Activated CD8-positive, alpha-beta memory T cell treated with anti-CD3 and anti-CD28 coated beads for 1 hour (primary cell): Measurements from ENCODE around the gene NRG2.

ENCODE experiments used
- DNase-seq, 2 donors: peaks; one replicate each; pipeline ENCODE4 v3.0.0-alpha.2; 2020; ENCODE audit warnings: low read depth in 1 of 2; ENCODE audit errors: extremely low read depth in 1 of 2

Gene NRG2

DNA sequence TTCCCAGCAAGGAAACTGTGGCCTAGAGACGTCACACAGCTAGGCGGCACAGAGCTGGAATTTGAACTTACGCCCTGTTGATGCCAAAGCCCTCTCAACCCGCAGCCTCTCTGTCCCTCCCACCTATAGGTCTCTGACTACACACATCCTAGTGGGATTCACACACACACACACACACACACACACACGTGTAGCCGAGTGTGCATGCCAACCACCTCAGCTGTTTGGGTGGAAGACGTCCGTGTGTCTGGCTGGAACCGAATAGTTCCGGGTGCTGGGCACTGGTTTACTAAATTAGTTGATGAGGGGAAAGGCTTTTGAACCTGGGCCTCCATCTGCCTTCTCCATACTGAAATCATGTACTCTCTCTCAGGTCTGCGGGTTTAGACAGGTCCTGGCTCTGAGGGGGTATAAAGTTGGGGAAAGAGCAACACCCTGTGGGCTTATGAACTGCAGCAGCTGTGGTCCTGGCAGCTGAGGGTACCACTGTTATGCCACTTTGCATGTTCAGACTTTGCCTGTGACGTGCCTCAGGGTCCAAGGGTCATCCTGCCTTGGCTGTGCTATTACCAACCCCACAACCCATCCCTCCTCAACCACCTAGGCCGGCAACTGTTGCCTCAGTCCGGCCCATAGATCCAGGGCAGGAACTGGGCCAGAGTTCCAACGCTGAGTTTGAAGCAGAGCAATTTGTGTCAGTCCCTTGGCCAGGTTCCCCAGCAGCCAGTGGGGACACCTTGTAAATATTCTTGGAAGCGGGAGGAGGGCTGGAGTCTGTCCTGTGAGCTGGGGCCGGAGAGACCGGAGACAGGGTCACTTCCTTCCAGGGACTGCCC is 197.0 kb downstream of the NRG2 start:
- no peak for DNase-seq

DNA sequence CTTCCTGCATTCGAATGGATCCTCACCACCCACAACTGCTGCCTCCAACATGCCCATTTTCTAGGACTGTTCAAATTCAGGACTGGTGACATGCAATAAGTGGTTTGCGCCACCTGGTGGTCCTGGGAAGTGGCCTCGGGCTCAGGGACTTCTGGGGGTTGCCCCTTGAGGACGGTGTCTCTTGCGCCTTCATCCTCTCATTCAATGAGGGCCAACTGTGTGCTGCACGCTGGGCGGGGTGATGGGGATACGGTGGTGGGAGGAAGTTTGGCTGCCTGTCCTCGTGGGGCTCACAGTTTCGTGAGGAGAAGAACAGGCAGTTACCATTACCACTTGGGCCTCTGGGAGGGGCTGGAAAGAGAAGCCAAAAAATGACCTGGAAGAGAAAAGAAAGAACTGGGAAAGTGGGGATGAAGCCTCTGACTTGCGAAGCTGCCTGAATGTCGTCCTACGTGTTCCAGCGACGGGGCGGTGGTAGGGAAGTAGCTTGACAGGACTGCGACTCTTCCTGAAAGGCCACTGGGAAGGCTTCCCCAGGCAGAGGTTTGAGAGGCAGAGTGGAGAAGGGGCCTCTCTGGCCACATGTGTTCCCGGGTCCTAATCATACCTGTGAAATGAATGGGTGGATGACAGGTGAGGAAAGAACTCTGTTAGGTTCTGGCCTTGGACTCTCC is 198.5 kb downstream of the NRG2 start:
- DNase-seq, result peak; percentile 36 to 54

DNA sequence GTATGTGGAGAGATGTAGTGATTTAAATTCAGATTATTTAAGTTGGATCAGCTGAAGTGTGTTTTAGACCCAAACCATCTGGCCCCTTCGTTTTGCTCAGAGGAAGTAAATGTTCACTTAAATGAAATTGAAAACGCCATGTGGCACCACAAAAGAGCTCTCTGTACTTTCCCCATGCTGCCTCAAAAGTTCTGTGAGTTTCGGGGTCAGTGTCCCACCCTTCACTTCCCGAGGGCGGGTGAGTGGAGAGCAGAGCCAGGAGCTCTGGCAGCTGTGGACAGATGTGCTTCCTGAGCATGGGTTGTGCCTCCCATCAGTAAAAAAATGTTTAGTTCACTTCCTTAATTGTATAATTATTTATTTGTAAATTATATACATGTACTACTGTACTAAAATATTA is 199.1 kb downstream of the NRG2 start:
- no peak for DNase-seq

DNA sequence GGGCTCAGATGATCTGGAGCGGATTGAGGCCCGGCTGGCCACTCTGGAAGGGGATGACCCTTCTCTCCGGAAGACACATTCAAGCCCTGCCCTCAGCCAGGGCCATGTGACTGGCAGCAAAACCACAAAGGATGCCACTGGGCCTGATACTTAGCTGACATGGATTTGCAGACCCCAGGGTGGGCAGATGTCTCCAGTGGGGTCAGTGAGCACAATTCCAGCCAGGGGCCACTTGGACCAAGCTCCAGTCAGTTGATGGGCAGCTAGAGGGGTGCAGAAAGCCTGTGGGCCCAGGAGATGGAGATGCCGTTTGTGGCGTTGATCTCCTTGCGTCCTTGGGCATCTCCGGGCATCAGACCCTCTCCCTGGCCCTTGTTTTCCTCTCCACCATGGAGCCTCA is 200.8 kb downstream of the NRG2 start:
- DNase-seq, result no peak

DNA sequence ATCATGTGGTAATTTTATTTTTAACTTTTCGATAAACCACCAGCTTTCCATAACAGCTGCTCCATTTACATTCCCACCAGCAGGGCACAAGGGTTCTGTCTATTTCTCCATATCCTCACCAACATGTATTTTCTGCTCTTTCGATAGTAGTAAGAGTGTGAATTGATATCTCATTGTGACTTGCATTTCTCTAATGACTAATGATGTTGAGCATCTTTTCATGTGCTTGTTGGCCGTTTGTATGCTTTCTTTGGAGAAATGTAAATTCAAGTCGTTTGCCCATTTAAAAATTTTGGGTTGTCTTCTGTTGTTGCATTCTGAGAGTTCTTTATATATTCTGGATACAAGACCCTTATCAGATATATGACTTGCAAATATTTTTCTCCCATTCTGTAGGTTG is 201.6 kb downstream of the NRG2 start:
- no peak for DNase-seq

DNA sequence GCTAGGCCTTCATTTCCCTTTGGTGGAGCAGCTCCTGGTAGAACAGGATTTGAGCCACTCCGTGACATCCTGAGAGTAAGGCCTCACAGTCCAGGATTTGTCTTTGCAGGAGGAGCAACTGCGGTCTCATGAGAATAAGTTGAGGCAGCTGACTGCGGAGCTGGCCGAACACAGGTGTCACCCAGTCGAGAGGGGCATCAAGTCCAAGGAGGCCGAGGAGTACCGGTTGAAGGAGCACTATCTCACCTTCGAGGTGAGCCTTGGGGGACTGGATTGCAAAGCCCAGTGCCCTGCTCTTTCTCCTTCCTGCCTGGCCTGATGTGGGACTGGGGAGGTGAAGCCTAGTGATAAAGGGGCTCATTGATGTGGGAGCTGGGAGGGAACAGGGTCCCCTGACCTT is 203.2 kb downstream of the NRG2 start:
- no peak for DNase-seq

DNA sequence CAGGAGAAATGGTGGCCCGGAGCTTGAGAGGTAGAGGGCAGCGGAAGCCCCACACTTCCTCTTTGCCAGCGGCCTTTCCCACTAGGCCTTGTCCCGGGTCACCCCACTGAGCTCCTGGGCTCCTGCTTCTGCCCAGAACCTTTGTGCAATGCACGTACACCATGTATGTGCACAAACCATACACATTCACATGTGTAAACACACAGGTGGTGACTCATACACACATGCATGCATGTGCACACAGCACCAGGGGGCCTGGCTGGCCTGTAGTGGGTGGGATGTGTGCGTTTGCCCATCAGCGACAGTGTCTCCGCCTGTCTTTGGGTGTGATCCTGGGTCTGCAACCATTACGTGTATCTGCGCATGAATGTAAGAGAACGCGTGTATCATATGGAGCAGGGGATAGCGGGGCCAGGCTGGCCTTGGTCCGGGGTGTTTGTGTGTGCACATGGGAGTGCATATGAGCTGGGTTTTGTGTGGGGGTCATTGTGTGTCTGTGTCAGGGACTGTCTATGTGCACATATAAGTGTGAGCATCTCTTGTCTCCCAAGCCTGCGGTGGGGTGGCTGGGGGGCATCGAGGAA is 203.8 kb downstream of the NRG2 start:
- DNase-seq, result no peak

DNA sequence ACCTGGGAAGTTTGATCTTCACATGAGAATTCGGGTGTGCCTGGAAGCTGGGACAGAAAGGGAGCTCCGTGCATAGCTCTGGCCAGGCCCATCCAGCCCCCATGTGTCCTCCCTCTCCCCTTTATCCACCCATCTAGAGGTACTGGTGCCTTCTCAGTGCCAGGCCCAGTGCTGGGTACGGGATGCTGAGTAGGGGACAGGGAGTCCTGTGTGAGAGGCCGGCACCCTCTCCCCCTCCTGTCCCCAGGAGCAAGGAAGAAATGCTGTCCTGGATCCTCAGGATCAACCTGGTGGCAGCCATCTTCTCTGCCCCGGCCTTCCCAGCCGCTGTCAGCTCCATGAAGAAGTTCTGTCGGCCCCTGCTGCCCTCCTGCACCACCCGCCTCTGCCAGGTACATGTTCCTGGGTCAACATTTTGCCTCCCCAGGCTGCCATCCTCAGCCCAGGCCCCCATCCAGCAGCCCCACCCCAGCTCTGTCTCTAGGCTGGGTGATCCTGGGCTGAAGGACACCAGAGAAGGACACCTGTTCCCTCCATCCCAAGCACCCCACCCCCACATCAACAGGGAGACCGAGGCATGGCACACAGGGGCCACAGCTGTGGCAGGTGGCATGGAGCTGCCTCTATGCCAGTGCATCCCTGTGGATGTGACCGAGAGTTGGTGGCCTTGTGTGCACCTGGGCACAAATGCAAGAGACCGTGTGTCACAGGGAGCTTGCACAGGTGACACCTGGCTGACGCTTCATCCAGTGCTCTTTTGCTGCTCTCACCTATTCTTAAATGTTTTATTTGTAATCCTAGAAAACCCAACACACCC is 204.5 kb downstream of the NRG2 start:
- no peak for DNase-seq

DNA sequence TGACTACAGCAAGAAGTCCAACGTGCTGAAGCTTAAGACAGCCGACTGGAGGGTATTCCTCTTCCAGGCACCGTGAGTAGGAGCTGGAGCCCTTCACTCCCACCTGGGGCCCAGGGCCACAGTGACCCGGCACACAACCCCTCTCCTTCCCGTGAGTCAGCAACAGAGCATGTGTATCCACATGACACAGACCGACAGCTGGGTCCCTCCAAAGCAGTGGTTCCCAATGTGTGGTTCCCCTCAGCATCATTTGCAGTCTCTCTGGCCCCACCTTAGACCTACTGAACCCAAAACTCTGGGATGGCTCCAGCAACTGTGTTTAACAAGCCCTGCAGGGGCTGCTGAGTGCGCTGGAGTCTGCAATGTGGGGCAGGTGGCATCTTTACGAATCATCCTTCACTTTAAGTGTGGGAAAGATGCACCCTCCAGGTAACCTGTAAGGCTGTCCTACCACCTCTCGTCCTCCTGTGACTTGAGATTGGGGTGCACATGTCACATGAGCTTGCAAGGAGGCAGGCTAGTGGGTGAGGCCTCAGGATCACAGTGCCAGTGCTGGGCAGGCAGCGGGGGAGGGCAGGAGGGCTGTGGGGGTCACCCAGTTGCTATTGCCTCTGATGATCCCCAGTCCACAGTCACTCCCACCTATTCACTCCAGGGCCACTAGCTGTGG is 205.3 kb downstream of the NRG2 start:
- no peak for DNase-seq

DNA sequence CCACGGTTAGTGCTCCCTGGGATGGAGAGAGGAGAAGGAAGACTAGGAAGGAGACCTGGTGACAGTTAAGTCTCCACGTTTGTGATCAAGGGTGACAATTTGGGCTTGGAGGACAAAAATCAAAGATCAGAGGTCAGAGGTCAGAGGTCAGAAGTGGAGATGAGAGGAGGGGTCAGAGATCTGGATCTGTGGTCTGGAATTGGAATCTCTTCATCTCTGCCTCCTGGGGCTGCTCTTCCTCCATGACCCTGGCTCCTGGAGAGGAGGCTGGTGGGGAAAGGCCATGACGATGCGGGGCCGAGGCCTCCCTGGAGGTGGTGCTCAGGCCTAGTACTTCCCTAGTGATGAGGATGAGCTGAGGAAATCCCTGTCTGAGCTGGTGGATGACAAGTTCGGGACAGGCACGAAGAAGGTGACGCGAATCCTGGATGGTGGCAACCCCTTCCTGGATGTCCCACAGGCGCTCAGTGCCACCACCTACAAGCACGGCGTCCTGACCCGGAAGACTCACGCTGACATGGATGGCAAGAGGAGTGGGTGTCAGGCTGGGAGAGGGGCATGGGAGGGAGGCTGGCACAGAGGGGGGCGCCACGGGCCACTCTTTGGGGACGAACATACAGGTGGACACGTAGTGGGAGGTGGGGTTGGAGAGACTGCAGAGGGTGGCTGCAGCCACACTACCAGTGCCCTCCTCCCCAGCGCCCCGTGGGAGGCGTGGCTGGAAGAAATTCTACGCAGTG is 206.5 kb downstream of the NRG2 start:
- no peak for DNase-seq

DNA sequence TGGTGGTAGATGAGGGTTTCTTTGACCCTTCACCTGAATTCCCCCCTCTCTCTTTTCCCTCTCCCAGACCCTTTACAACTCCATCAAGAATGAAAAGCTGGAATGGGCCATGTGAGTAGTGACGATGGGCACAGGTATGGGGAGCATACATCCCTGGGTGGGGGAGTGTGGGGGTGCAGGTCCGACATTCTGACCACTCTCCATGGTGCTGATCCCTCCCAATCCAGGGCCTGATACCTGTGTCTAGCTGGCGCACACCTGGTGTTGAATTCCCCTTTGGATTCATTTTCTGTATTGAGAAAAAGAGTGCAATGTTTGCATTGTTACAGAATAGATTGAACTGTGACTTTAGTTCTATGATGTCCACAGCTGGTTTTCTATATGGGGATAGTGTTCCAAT is 207.4 kb downstream of the NRG2 start:
- DNase-seq, result no peak

DNA sequence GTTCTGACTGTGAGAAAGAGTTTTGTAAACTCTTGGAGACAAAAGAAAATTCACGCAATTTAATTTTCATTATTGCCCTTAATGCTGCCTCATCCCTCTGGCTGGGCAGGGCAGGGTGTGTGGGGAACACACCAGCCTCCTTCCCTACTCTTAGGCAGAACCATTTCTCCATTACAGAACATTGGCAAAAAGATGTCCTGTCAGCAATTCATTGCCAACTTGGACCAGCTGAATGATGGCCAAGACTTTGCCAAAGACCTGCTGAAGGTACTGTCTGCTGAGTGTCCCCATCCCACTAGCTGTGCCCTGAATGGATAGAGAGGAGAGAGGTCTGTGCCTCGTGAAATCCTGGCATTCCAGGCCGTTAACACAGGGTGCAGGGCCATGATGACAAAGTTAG is 209.6 kb downstream of the NRG2 start:
- no peak for DNase-seq

DNA sequence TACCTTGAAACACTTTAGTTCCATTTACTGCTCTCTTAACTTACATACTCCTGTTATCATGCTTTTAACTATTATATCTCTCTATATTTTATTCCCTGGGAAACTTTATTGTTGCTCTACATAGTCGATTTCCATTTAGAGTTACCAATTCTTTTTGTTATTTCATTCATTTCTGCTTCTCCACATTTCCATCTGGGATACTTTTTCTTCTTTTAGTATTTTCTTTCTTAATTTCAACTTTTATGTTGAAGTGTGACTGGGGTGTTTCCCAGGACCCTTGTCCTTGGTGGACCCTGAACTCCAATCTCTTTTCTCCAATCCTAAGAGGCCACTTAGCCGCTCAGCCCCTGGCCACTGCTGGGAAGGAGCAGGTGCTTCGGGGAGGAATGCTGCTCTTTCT is 211.5 kb downstream of the NRG2 start:
- DNase-seq, result no peak

DNA sequence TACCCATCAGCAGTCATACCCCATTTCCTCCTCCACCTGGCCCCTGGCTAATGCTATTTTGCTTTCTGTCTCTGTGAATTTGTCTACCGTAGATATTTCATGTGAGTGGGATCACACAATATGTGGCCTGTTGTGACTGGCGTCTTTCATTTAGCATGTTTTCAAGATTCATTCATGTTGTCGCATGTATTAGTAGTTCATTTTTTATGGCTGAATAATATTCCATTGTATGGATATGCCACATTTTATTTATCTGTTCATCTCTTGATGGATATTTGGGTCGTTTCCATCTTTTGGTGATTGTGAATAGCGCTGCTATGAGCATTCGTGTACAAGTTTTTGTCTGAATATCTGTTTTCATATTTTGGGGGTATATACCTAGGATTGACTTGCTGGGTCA is 213.6 kb downstream of the NRG2 start:
- DNase-seq, result no peak

DNA sequence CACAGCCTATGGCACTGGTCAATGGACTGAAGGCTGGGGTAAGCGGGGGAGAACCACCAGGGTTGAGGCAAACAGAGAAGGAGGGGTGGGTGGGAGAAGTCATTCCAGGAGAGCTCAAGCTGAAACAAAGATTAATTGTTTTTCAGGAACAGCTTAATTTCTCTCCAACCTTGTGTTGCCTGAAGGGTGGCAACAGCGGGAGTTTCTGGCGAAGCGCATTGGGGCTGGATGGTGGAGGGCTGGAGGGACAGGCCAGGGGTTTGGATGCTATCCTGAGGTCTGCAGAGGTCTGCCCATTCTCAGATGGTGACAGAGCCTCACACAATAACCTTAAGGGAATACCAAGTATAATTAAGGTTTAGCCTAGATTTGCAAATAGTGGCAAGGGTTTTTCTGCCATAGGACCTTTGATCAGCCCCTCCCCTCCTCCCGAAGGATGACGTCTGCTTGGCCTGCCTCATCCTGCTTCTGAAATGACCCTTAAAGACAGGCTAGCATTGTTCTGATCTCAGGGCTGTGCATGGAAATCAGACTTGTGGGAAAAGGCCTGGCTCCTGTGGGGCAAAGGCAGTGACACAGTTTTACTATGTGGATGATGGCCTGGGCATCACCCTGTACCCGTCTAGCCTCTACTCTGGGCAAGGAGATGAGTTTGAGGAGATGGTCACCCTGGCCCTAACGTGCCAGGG is 214.7 kb downstream of the NRG2 start:
- no peak for DNase-seq

DNA sequence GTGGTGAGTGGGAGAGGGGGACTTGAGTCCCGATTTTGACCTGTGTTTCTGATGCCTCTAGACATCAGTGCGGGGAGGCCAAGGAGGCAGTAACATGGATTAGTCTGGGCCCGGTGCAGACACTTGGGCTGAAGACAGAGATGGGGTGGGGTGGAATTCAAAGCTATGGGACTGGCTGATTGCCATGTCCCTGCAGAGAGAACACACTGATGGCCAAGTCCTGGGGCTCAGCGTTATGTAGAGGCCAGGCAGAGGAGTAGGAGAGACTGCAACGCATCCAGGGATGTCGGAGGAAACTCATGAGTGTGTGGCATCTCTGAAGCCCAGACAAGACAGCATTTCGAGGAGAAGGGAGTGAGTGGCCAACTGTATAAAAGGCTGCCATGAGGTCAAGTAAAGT is 217.4 kb downstream of the NRG2 start:
- DNase-seq, result no peak

DNA sequence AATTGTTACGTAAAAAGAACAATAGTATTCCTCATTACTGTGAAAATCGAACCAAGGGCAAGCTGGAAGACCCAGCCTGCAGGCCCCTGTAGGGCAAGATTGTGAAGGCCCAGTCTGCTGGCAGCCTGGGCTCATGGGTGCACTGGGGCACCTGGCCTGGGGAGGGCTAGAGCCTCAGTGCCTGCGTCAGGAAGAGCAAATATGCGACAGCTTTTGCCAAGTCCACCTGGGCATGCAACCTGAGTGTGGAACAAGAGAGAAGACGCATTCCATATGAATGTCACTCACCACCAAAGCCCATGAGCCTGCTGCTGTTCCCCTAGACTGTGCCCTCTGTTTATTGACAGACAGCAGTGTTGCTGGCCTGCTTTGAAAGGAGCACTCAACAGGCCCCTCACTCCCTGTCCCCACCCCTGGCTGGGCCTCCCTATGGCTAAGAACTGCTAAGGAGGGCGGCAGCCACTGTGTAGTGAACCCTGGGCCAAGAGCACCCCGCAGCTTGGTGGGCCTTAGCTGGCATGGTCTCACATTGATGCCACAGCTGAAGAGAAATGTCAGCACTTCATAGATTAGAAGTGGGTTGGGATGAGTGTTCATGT is 219.2 kb downstream of the NRG2 start:
- no peak for DNase-seq

DNA sequence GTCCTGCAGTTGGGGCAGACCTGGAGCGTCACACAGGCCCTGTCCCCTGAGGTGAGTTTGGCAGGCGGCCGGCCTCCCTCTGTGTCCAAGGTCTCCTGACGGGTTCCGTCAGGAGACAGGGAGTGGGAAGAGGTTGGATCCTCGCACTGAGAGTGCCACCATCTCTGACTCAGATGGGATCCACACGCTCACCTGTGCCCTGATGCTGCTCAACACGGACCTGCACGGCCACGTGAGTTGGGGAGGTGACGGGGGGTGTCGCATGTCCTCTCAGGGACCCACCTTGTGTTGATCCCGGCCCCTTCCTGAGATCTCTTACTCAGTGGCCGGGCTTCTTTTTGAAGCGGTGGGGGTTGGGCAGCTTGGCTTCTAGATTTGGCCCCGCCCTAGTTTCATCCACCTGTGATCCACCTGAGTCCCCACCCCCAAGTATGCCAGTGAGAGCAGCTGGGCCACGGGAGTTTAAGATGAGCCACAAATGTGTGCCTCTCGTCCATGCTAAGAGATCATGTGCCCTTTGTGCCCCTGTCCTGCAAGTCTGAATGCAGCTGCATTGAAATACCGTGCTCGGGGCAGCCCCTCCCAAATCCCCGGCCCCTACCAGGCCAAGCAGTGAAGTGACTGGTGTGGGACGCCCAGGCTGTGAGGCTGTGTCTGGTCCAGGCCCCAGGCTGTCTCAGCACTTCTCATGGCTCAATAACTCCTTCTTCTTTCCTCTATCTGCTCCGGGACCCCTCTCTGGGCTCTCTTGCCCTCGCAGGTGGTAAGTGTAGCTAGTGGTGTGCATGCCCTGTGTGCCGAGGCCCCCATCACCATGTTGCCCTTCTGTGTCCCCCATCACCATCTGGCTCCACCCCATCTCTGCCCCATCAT is 220.3 kb downstream of the NRG2 start:
- no peak for DNase-seq
